Ovary (tissue), 9 donors: ENCODE data around the gene LARP1B. TPM values are rescaled to one million over a fixed set of nuclear protein-coding genes. Genes with fewer than 3 reads are reported as not detected.

Source experiments
- DNase-seq, 5 donors: peaks; one replicate each; pipeline ENCODE4 v3.0.0-alpha.2; 2019 to 2020
- H3K27ac ChIP-seq, 2 donors: fragments of 200-600 bp; one replicate each; pipeline versions ENCODE4 v1.5.1 to v1.8.0; 2019 to 2022
- H3K27me3 ChIP-seq: fragments of 200-600 bp; one replicate; pipeline ENCODE4 v1.8.0; 2022
- H3K36me3 ChIP-seq: fragments of 200-600 bp; sonication (generic); one replicate; pipeline ENCODE4 v1.5.1; 2019
- H3K4me1 ChIP-seq: one replicate; pipeline ENCODE4 v1.8.1; 2013; ENCODE audit warnings: mild to moderate bottlenecking, moderate library complexity; ENCODE audit not compliant: insufficient read depth
- H3K4me3 ChIP-seq: fragments of 200-600 bp; sonication (generic); one replicate; pipeline ENCODE4 v1.5.1; 2017
- H3K9me3 ChIP-seq, 2 donors: fragments of 200-600 bp in 1 of 2; sonication (generic) in 1 of 2; one replicate each; pipeline versions ENCODE4 v1.5.1 to v1.8.1; 2013 to 2019; ENCODE audit warnings: mild to moderate bottlenecking in 1 of 2, moderate library complexity in 1 of 2
- EP300 ChIP-seq: sonication (generic); formaldehyde crosslinking; IDR thresholded peaks from one replicate; pipeline ENCODE4 v1.6.1; 2017; ENCODE audit warnings: antibody characterized with exemption
- POLR2A ChIP-seq: fragments of 450-650 bp; IDR thresholded peaks from one replicate; pipeline ENCODE4 v1.6.1; 2017; ENCODE audit warnings: antibody characterized with exemption, mild to moderate bottlenecking, moderate library complexity
- WGBS, 3 donors: extraction: QIAGEN DNeasy Blood & Tissue Kit in 1 of 3; methylation state at CpG; one replicate each; pipeline versions ENCODE4 v1.1.5 to v1.1.7; 2013 to 2017; 5-methylcytosine and 5-hydroxymethylcytosine counted together
- intact Hi-C, 4 donors: fragments of 100-400 bp; cut with DNase I; formaldehyde crosslinking; loops; one replicate each; pipeline versions ENCODE4 v1.11.0 to v1.15.1; 2022 to 2023
- polyA plus RNA-seq, 2 donors: library from polyadenylated mRNA; stranded (reverse); fragments of 200-250 nt in 1 of 2; fragments of 350-450 nt in 1 of 2; fragmentation: Illumina TruSeq in 1 of 2; extraction: RNeasy Lipid Tissue Mini Kit (QIAGEN cat#74804) in 1 of 2; gene quantifications; one replicate each; pipeline ENCODE4 v1.2.3, GENCODE V29; 2013 to 2014
- total RNA-seq, 7 donors: library from RNA; depleted of rRNA in 2 of 7; stranded (reverse); fragments of >200 nt in 2 of 7; fragmentation: NEBNext Ultra II Directional in 3 of 7; extraction: Animal tissue kit (Norgen Biotek cat#: 25700) in 3 of 7; gene quantifications; one replicate each; pipeline versions ENCODE4 v1.1.0 to v1.2.4, GENCODE V29; 2016 to 2023
- TF ChIP-seq, protein P1 (sequence below), 3 donors: fragments of 450-650 bp in 2 of 3; fragments of 200-600 bp in 1 of 3; IDR thresholded peaks; one replicate each; pipeline versions ENCODE4 v1.5.1 to v1.8.0; 2016 to 2022; ENCODE audit warnings: antibody characterized with exemption in 3 of 3, mild to moderate bottlenecking in 1 of 3
- donor health status: DM: no; HTN: no; CAD: no; lungs with moderate emphysema.
- donor health status: DM: no; HTN: no; CAD: no.
- donor health status: Bipolar disorder and iron deficiency.
- donor health status: DM: yes; HTN: yes; CAD: no.
- donor health status: DM: no; HTN: no; CAD: no.
- donor health status: DM: yes; HTN: yes; CAD: no.

Gene LARP1B
- total and polyA plus RNA-seq, 9 donors = 7.6 to 27.8 (median 18.9) TPM

GRCh38 chr4:128168701-128169100 is 107.6 kb downstream of the LARP1B start:
- Histone ChIP-seq H3K9me3 (no peaks in the 10 kb centered on the region), H3K27me3 (no peaks in the 10 kb centered on the region), H3K36me3 (no peaks in the 10 kb centered on the region), H3K4me3 (no peak overlapping the region), H3K27ac (no peak overlapping the region), H3K4me1 (peaks cover 2% of the 10 kb centered on the region)
- 93 to 95% (median 95%) methylated on average over 2 of the region's 2 CpGs for WGBS, 3 donors
- DNase-seq = no peak
- intact Hi-C loops = no loop called here
- TF ChIP-seq, protein P1, sequence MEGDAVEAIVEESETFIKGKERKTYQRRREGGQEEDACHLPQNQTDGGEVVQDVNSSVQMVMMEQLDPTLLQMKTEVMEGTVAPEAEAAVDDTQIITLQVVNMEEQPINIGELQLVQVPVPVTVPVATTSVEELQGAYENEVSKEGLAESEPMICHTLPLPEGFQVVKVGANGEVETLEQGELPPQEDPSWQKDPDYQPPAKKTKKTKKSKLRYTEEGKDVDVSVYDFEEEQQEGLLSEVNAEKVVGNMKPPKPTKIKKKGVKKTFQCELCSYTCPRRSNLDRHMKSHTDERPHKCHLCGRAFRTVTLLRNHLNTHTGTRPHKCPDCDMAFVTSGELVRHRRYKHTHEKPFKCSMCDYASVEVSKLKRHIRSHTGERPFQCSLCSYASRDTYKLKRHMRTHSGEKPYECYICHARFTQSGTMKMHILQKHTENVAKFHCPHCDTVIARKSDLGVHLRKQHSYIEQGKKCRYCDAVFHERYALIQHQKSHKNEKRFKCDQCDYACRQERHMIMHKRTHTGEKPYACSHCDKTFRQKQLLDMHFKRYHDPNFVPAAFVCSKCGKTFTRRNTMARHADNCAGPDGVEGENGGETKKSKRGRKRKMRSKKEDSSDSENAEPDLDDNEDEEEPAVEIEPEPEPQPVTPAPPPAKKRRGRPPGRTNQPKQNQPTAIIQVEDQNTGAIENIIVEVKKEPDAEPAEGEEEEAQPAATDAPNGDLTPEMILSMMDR (IDR thresholded peaks at IDR 0.05) = no peak
- TF ChIP-seq POLR2A (no peak), EP300 (no peak)

- H3K27ac ChIP-seq = no peak overlapping the region
- no peak overlapping the region for H3K4me3 ChIP-seq
- H3K9me3 ChIP-seq = no peaks in the 10 kb centered on the region
- TF ChIP-seq POLR2A = no peak
- no peak for TF ChIP-seq EP300
- peaks cover 2% of the 10 kb centered on the region for H3K4me1 ChIP-seq
- no peaks in the 10 kb centered on the region for H3K27me3 ChIP-seq
- intact Hi-C loops = no loop called here
- no peak for DNase-seq
- no peaks in the 10 kb centered on the region for H3K36me3 ChIP-seq
These were observed 108.1 kb downstream of the LARP1B start for GRCh38 chr4:128169245-128169644.

GRCh38 chr4:128176643-128177042 is 115.5 kb downstream of the LARP1B start:
- intact Hi-C loops = no loop called here
- DNase-seq = no peak
- peaks cover 2% of the 10 kb centered on the region for H3K4me1 ChIP-seq
- H3K4me3 ChIP-seq = no peak overlapping the region
- H3K36me3 ChIP-seq = no peaks in the 10 kb centered on the region
- H3K27ac ChIP-seq = no peak overlapping the region
- WGBS, 3 donors = 93 to 100% (median 97%) methylated on average over 1 of the region's 1 CpG
- no peak for TF ChIP-seq EP300
- no peaks in the 10 kb centered on the region for H3K27me3 ChIP-seq
- no peaks in the 10 kb centered on the region for H3K9me3 ChIP-seq

- no peak for TF ChIP-seq POLR2A
- TF ChIP-seq, protein P1 (IDR thresholded peaks at IDR 0.05) = no peak
- Histone ChIP-seq H3K4me1 (no peaks in the 10 kb centered on the region), H3K36me3 (no peaks in the 10 kb centered on the region), H3K27me3 (no peaks in the 10 kb centered on the region), H3K27ac (no peak overlapping the region), H3K9me3 (no peaks in the 10 kb centered on the region), H3K4me3 (no peak overlapping the region)
- 41 to 67% (median 46%) methylated on average over 1 of the region's 1 CpG for WGBS, 3 donors
- intact Hi-C loops = no loop called here
- no peak for DNase-seq
These were observed 116.4 kb downstream of the LARP1B start for GRCh38 chr4:128177498-128177897.

DNA sequence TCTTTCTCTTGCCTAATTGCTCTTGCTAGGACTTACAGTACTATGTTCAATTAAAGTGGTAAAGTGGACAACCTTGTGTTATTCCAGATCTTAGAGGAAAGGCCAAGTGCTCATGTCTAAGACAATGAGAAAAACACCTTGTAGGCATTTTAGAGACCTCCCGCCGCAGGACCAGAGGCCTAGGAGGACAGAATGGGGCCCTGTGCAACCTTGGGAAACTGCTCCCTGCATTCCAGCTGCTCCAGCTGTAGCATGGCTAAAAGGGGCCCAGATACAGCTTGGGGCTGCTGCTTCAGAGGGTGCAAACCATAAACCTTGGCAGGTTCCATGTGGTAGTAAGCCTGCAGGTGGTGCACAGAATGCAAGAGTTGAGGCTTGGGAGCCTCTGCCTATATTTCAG is 125.5 kb downstream of the LARP1B start:
- WGBS, 3 donors = 89 to 100% (median 99%) methylated on average over 2 of the region's 2 CpGs
- peaks cover 0 to 2% of the 10 kb centered on the region in 2 donors for H3K9me3 ChIP-seq
- no peak overlapping the region for H3K27ac ChIP-seq
- H3K4me3 ChIP-seq = no peak overlapping the region
- TF ChIP-seq POLR2A (no peak), EP300 (no peak)
- TF ChIP-seq, protein P1 (IDR thresholded peaks at IDR 0.05) = no peak
- peaks cover 1% of the 10 kb centered on the region for H3K4me1 ChIP-seq
- no peaks in the 10 kb centered on the region for H3K36me3 ChIP-seq
- no peak for DNase-seq
- H3K27me3 ChIP-seq = no peaks in the 10 kb centered on the region
- intact Hi-C loops = no loop called here
